ENCODE results near the gene RAB28. TPM values are rescaled to one million over a fixed set of nuclear protein-coding genes. Genes with fewer than 3 reads are reported as not detected.
A peak's percentile ranks its signal among the peaks of the same experiment; 100 is the strongest.

RAB28 gene
- total RNA-seq, result 10 to 100 TPM; 15.9 to 22.8 (median 18.3) TPM

DNA sequence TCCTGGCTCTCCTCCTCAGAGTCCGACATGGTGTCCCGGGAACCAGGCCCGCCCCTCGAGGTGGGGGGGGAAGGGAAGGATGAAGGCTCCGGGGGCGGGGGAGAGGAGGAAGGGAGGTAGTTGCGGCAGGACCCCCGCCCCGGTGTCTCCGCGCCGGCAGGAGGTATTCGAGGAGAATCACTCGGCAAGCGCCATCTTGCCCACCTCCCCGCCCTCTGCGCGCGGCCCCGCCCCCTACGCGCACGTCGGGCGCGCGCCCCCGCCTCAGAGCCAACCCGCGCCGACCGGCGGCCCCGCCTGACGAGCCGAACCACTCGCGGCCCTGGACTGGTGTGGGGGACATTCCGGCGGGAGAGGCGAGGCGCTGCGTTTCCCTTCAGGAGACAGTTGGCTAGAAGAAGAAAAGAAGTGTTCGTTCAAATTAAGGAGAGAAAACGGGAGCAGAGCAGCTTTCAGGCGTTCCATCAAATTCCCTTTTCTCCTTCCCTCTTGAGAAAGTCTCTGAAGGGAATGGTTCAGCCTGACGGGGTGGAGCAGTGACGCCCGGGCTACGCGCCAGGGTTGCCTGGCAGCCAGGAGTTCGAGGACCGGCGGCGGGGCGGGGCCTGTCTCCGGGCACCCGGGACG lies at the start of gene RAB28:
Gene RAB28 (minus strand): TSS at position 219 of the 627 bp plus-strand sequence.
- peaks cover 14 to 42% (median 30%) of the 10 kb centered on the region in 4 donors for H3K4me1 ChIP-seq
- no peaks in the 10 kb centered on the region for H3K36me3 ChIP-seq
- H3K9me3 ChIP-seq, result peaks cover 0 to 5% (median 0%) of the 10 kb centered on the region in 4 donors
- no peaks in the 10 kb centered on the region for H3K27me3 ChIP-seq
- intact Hi-C loops (cut with DNase I), result no loop called here
- peak within 1 kb of the TSS; percentile 71 to 84 (median 75) for H3K4me3 ChIP-seq
- TF ChIP-seq POLR2AphosphoS5 (IDR thresholded peaks at IDR 0.05) (peak; percentile 62 to 84), POLR2A (IDR thresholded peaks at IDR 0.05; ENCODE audit: low read depth) (peak; percentile 32), EP300 (IDR thresholded peaks at IDR 0.05) (no peak)
- TF ChIP-seq, protein P1, sequence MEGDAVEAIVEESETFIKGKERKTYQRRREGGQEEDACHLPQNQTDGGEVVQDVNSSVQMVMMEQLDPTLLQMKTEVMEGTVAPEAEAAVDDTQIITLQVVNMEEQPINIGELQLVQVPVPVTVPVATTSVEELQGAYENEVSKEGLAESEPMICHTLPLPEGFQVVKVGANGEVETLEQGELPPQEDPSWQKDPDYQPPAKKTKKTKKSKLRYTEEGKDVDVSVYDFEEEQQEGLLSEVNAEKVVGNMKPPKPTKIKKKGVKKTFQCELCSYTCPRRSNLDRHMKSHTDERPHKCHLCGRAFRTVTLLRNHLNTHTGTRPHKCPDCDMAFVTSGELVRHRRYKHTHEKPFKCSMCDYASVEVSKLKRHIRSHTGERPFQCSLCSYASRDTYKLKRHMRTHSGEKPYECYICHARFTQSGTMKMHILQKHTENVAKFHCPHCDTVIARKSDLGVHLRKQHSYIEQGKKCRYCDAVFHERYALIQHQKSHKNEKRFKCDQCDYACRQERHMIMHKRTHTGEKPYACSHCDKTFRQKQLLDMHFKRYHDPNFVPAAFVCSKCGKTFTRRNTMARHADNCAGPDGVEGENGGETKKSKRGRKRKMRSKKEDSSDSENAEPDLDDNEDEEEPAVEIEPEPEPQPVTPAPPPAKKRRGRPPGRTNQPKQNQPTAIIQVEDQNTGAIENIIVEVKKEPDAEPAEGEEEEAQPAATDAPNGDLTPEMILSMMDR (IDR thresholded peaks at IDR 0.05), result no peak
- peak within 1 kb of the TSS; percentile 92 to 98 (median 94) for H3K27ac ChIP-seq (replicated peaks in 1 of 4)
- peak; percentile 97 for DNase-seq (ENCODE audit: extremely low spot score)
- WGBS, result 1% methylated on average over 8 of the region's 59 CpGs

DNA sequence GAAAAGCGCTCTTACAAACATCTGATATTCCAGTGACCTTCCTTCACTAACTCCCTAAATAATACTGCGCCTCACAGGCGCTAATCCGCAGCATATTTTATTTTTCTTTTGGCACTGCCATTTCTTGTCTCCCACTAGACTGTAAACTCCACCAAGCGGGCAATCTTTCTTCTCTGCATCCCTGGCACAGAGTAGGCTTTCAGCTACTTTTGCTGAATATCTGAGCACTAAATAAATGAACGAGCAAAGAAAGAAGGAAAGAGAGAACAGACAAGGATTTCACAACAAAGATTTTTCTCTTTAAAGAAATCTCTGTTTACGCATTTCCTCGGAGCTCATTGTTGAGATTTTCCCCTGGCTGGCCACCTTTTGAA lies 47.5 kb upstream of the RAB28 start:
- DNase-seq (ENCODE audit: extremely low spot score), result no peak
- WGBS, result 30% methylated on average over 8 of the region's 8 CpGs
- TF ChIP-seq POLR2A (IDR thresholded peaks at IDR 0.05; ENCODE audit: low read depth), result no peak
- no peak for TF ChIP-seq POLR2AphosphoS5 (IDR thresholded peaks at IDR 0.05)
- TF ChIP-seq, protein P1 (IDR thresholded peaks at IDR 0.05), result no peak
- TF ChIP-seq EP300 (IDR thresholded peaks at IDR 0.05), result no peak
- Histone ChIP-seq H3K27me3 (peaks cover 0 to 100% (median 80%) of the 10 kb centered on the region in 4 donors), H3K9me3 (no peaks in the 10 kb centered on the region), H3K4me3 (no peak overlapping the region), H3K4me1 (peaks cover 9 to 42% (median 34%) of the 10 kb centered on the region in 4 donors), H3K36me3 (no peaks in the 10 kb centered on the region), H3K27ac (replicated peaks in 1 of 4) (no peak overlapping the region)
- intact Hi-C loops (cut with DNase I), result no loop called here

DNA sequence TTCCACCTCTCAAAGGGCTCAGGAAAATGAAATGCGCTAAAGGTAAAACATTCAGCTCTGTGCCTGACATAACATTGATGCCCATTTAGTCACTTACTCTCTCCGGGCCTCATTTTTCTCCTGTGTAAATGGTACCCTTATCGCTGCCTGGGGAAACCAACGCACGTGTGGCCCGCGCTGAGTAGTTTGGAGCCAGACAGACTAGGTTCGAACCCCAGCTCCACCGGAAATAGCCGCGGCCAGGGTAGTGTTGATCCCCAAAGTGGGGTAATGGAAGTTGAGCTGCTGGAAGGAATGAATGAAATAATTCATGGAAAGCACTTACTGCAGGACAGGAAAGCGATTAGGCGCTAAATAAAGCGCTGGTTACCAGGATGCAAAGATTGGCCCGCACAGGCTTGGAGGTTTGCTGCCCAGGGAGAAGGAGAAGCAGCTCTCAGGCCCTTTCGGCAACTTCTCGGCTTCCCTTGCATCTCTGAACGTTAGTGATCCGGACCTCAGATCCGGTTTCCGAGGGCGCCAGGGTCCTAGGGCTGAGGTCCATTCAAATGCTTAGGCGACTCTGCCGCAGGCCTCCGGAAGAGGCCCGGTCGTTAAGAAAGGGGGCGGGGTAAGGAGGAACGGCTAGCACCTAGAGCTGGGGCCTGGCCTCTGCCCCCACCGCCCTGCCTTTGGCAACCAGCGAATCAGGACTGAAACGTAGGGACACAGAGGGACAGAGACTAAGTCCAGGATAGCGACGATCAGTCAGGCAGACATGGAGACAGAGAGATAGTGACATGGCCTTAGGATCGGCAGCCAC lies 46.9 kb upstream of the RAB28 start:
- Histone ChIP-seq H3K9me3 (no peaks in the 10 kb centered on the region), H3K27me3 (peaks cover 0 to 100% (median 79%) of the 10 kb centered on the region in 4 donors), H3K27ac (replicated peaks in 1 of 4) (no peak overlapping the region), H3K4me1 (peaks cover 9 to 40% (median 34%) of the 10 kb centered on the region in 4 donors), H3K36me3 (no peaks in the 10 kb centered on the region), H3K4me3 (no peak overlapping the region)
- DNase-seq (ENCODE audit: extremely low spot score), result no peak
- 13% methylated on average over 26 of the region's 35 CpGs for WGBS
- intact Hi-C loops (cut with DNase I), result no loop called here
- TF ChIP-seq POLR2AphosphoS5 (IDR thresholded peaks at IDR 0.05) (no peak), EP300 (IDR thresholded peaks at IDR 0.05) (no peak), POLR2A (IDR thresholded peaks at IDR 0.05; ENCODE audit: low read depth) (no peak)
- TF ChIP-seq, protein P1 (IDR thresholded peaks at IDR 0.05), result no peak

DNA sequence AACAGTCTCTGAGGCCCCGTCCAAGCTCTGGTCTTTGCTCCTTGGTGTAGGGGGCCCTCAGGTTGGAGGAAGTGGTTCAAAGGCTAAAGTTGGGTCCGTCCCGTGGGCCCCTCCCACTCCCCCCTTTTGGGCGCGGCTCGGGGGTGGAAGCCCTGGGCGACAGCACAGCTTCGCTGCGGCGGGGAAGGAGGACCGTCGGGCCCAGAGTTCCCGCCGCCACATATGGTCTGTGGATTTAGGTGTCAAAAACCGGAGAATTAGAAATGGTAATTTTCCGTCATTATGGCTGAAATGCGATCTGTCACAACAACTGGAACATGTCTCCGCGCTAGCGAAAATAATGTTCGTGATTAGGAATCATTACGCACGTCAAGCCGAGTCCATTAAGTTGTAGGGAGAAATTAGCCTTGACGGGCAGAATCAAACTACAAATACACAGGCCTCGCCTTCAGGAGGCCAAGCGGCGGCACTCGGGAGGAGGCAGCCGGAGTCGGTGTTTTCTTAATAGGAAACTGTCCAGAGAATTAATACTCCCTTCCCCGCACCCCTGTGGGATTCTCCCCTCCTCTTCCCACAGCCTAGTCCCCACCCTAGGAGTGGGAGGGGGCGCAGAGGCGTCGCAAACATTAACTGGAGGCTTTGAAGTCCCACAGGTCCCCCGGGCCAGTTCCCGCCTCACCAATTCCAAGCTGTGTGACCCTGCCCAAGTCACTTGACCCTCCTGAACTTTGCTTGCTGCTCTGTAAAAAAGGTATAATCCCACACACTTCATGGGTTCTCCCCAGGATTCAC lies 45.2 kb upstream of the RAB28 start:
- WGBS, result 28% methylated on average over 26 of the region's 37 CpGs
- H3K27ac ChIP-seq (replicated peaks in 1 of 4), result no peak overlapping the region
- no peaks in the 10 kb centered on the region for H3K36me3 ChIP-seq
- peaks cover 6 to 35% (median 32%) of the 10 kb centered on the region in 4 donors for H3K4me1 ChIP-seq
- H3K4me3 ChIP-seq, result no peak overlapping the region
- intact Hi-C loops (cut with DNase I), result no loop called here
- peaks cover 0 to 11% (median 10%) of the 10 kb centered on the region in 4 donors for H3K9me3 ChIP-seq
- DNase-seq (ENCODE audit: extremely low spot score), result no peak
- peaks cover 0 to 100% (median 81%) of the 10 kb centered on the region in 4 donors for H3K27me3 ChIP-seq
- TF ChIP-seq, protein P1 (IDR thresholded peaks at IDR 0.05), result no peak
- TF ChIP-seq POLR2AphosphoS5 (IDR thresholded peaks at IDR 0.05), result no peak
- no peak for TF ChIP-seq POLR2A (IDR thresholded peaks at IDR 0.05; ENCODE audit: low read depth)
- TF ChIP-seq EP300 (IDR thresholded peaks at IDR 0.05), result no peak
